Transverse colon (tissue), 4 donors: ENCODE results near the gene GABBR2. TPM values are rescaled to one million over a fixed set of nuclear protein-coding genes. Genes with fewer than 3 reads are reported as not detected.

Experiments used
- DNase-seq: peaks from one replicate; pipeline ENCODE4 v3.0.0-alpha.2; 2019
- H3K27ac ChIP-seq, 4 donors: fragments of 200-600 bp; sonication (generic); 2 replicates each; pipeline ENCODE4 v1.5.1; 2016 to 2018; ENCODE audit warnings: inconsistent platforms in 4 of 4
- H3K27me3 ChIP-seq: fragments of 200-600 bp; sonication (generic); 2 replicates; pipeline ENCODE4 v1.5.1; 2017; ENCODE audit warnings: inconsistent platforms
- H3K36me3 ChIP-seq, 4 donors: fragments of 200-600 bp; sonication (generic); 2 replicates each; pipeline ENCODE4 v1.5.1; 2017 to 2019; ENCODE audit warnings: inconsistent platforms in 4 of 4
- H3K4me1 ChIP-seq, 4 donors: fragments of 200-600 bp; sonication (generic); 2 replicates each; pipeline ENCODE4 v1.5.1; 2017 to 2020; ENCODE audit warnings: inconsistent platforms in 4 of 4
- H3K4me3 ChIP-seq, 4 donors: fragments of 200-600 bp; sonication (generic); 1 replicate in 1 of 4; 2 replicates in 3 of 4; pipeline versions ENCODE4 v1.5.1 to v1.6.1; 2017 to 2019; ENCODE audit warnings: inconsistent platforms in 4 of 4
- H3K9me3 ChIP-seq, 2 donors: fragments of 200-600 bp; sonication (generic); 2 replicates each; pipeline ENCODE4 v1.5.1; 2017 to 2019; ENCODE audit warnings: inconsistent platforms in 2 of 2
- EP300 ChIP-seq: sonication (generic); formaldehyde crosslinking; IDR thresholded peaks from one replicate; pipeline ENCODE4 v1.6.1; 2017; ENCODE audit warnings: antibody characterized with exemption, low read depth
- POLR2A ChIP-seq: fragments of 450-650 bp; IDR thresholded peaks from one replicate; pipeline ENCODE4 v1.6.1; 2016; ENCODE audit warnings: antibody characterized with exemption, mild to moderate bottlenecking, moderate library complexity
- POLR2AphosphoS5 ChIP-seq, 3 donors: sonication (generic); formaldehyde crosslinking; IDR thresholded peaks; one replicate each; pipeline ENCODE4 v1.6.1; 2016; ENCODE audit warnings: antibody characterized with exemption in 3 of 3
- WGBS, 2 donors: methylation state at CpG; one replicate each; pipeline ENCODE4 v1.1.5; 2018; ENCODE audit warnings: low coverage in 1 of 2; 5-methylcytosine and 5-hydroxymethylcytosine counted together
- in situ Hi-C, 4 donors: fragments of 200-750 bp; cut with MboI; loops; one replicate each; pipeline versions ENCODE4 v1.15.0 to v1.15.1; 2017; ENCODE audit warnings: low sequenced_read_pairs in 3 of 4, low pct_ligation_motif_present in 1 of 4, low pct_unique_long_range_greater_than_20kb in 1 of 4
- intact Hi-C: fragments of 100-400 bp; cut with DNase I; formaldehyde crosslinking; loops from one replicate; pipeline ENCODE4 v1.15.1; 2023; ENCODE audit warnings: low total_unique reads
- total RNA-seq, 4 donors: library from RNA; depleted of rRNA; stranded (reverse); fragments of >200 nt; gene quantifications; one replicate each; pipeline ENCODE4 v1.1.0, GENCODE V29; 2016
- TF ChIP-seq, protein P1 (sequence below), 5 experiments: fragments of 200-600 bp in 3 of 5; fragments of 450-650 bp in 2 of 5; sonication (generic) in 3 of 5; IDR thresholded peaks; 1 replicate in 2 of 5; 2 replicates in 3 of 5; pipeline ENCODE4 v1.5.1; 2016 to 2017; ENCODE audit warnings: antibody characterized with exemption in 5 of 5, inconsistent platforms in 3 of 5, mild to moderate bottlenecking in 2 of 5, moderate library complexity in 1 of 5

Gene GABBR2
- total RNA-seq, 4 donors from 2014 or later = not detected

DNA sequence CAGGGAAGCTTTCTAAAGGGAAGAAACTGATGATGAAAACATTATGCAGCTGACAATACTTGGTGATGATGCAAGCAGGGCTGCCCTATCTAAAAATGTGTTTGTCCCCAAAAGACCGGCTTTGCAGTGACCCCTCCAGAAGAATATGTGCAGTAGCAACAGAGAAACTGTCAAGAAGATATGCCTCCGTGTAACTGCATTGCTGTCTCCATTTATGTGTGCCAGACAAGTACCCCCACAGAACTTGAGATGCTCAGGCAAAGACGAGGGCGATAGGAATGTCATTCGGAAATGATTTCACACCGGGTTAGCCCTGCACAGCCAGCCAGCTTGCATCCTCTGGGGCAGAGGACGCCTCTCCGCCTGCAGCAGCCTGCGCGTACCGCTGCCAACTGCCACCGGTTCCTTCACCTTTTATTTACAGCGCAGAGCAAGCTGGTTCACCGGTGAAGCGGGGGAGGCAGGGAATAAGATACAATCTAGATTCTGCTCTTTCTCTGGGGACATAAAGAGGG is 2.0 kb downstream of the GABBR2 start:
- no peaks in the 10 kb centered on the region for H3K36me3 ChIP-seq
- in situ Hi-C loops (no loop called here), intact Hi-C loops (no loop called here)
- peaks cover 97% of the 10 kb centered on the region for H3K27me3 ChIP-seq
- no peaks in the 10 kb centered on the region for H3K9me3 ChIP-seq
- peaks cover 0 to 17% (median 10%) of the 10 kb centered on the region in 4 donors for H3K4me1 ChIP-seq
- no peak for DNase-seq
- no peak overlapping the region for H3K4me3 ChIP-seq
- no peak overlapping the region for H3K27ac ChIP-seq
- 14 to 24% methylated on average over 8 to 15 of the region's 15 CpGs for WGBS, 2 donors
- TF ChIP-seq EP300 (no peak), POLR2AphosphoS5 (IDR thresholded peaks at IDR 0.05) (no peak)
- TF ChIP-seq, protein P1, sequence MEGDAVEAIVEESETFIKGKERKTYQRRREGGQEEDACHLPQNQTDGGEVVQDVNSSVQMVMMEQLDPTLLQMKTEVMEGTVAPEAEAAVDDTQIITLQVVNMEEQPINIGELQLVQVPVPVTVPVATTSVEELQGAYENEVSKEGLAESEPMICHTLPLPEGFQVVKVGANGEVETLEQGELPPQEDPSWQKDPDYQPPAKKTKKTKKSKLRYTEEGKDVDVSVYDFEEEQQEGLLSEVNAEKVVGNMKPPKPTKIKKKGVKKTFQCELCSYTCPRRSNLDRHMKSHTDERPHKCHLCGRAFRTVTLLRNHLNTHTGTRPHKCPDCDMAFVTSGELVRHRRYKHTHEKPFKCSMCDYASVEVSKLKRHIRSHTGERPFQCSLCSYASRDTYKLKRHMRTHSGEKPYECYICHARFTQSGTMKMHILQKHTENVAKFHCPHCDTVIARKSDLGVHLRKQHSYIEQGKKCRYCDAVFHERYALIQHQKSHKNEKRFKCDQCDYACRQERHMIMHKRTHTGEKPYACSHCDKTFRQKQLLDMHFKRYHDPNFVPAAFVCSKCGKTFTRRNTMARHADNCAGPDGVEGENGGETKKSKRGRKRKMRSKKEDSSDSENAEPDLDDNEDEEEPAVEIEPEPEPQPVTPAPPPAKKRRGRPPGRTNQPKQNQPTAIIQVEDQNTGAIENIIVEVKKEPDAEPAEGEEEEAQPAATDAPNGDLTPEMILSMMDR (IDR thresholded peaks at IDR 0.05) = no peak

DNA sequence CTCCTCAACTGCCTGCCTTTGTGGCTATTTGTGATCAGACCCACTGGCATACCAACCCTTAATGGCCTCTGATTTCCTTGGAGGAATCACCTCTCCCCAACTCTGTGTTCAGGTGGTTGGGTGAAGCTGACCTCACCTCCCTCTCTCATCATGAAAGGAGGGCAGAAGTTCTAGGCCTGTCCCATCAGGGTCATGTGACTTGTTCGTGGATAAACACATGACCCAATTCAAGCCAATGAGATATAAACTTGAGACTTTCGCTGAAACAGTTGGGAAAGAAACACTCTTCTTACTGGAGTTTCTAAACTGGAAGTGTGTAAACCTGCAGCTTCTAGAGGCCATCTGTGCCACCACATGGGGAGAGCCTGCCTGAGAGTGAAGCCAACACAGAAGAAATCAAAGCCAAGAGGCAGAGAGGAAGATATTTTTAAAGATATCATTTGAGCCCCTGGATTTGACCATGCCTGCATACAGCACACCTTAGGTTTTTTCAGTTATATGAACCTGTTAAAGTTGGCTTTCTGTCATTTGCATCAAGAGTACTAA is 5.8 kb downstream of the GABBR2 start:
- in situ Hi-C loops = no loop called here
- TF ChIP-seq, protein P1 (IDR thresholded peaks at IDR 0.05) = no peak
- TF ChIP-seq POLR2A (no peak), POLR2AphosphoS5 (IDR thresholded peaks at IDR 0.05) (no peak)
- 73 to 83% methylated on average over 1 to 2 of the region's 2 CpGs for WGBS, 2 donors
- DNase-seq = no peak
- Histone ChIP-seq H3K36me3 (no peaks in the 10 kb centered on the region), H3K4me1 (peaks cover 0 to 7% (median 5%) of the 10 kb centered on the region in 4 donors), H3K27me3 (peaks cover 69% of the 10 kb centered on the region), H3K27ac (no peak overlapping the region), H3K9me3 (no peaks in the 10 kb centered on the region), H3K4me3 (no peak overlapping the region)
- intact Hi-C loops = no loop called here

DNA sequence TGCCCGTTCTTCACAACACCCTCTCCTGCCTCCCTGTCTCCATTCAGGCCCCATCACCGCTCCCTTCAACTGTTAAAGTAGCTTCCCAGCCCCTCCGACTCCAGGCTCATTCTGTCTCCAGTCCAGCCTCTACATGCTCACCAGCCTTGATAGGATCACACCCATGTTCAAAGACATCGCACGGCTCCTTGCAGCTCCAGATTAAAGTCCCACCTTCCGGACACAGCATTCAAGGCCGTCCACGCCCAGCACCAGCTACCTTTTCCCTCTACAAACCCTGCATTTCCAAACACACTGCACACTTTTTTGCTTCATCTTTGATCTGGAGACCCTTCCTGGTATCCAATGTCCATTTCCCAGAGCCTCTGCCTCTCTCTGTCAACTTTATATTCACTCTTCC is 6.4 kb downstream of the GABBR2 start:
- Histone ChIP-seq H3K27me3 (peaks cover 63% of the 10 kb centered on the region), H3K4me3 (no peak overlapping the region), H3K36me3 (no peaks in the 10 kb centered on the region), H3K4me1 (peaks cover 0 to 4% (median under 1%) of the 10 kb centered on the region in 4 donors), H3K27ac (no peak overlapping the region), H3K9me3 (no peaks in the 10 kb centered on the region)
- WGBS, 2 donors = 71 to 79% methylated on average over 6 to 8 of the region's 8 CpGs
- TF ChIP-seq, protein P1 (IDR thresholded peaks at IDR 0.05) = no peak
- TF ChIP-seq POLR2A = no peak
- TF ChIP-seq POLR2AphosphoS5 (IDR thresholded peaks at IDR 0.05) = no peak
- TF ChIP-seq EP300 = no peak
- in situ Hi-C loops = no loop called here
- DNase-seq = no peak
- intact Hi-C loops = no loop called here

- in situ Hi-C loops = no loop called here
- Histone ChIP-seq H3K27ac (no peak overlapping the region), H3K9me3 (no peaks in the 10 kb centered on the region), H3K36me3 (no peaks in the 10 kb centered on the region), H3K4me1 (no peaks in the 10 kb centered on the region), H3K4me3 (no peak overlapping the region), H3K27me3 (peaks cover 55% of the 10 kb centered on the region)
- 75% methylated on average over 7 of the region's 7 CpGs; no CpG with 5 or more reads in 1 of the 2 donors for WGBS, 2 donors
- TF ChIP-seq POLR2AphosphoS5 (IDR thresholded peaks at IDR 0.05) = no peak
- no peak for TF ChIP-seq EP300
- no peak for TF ChIP-seq POLR2A
- TF ChIP-seq, protein P1 (IDR thresholded peaks at IDR 0.05) = no peak
- intact Hi-C loops = no loop called here
- no peak for DNase-seq
Measured at GRCh38 chr9:98701576-98701975, 7.2 kb downstream of the GABBR2 start.
